ENCODE results near the gene UFC1. TPM values are rescaled to one million over a fixed set of nuclear protein-coding genes. Genes with fewer than 3 reads are reported as not detected.

UFC1 gene
- total and polyA plus RNA-seq, 2 of the 13 experiments (the other 11 are each of a cell fraction or from before 2014, with no cell fraction given), result 72.8 to 85.2 TPM

DNA sequence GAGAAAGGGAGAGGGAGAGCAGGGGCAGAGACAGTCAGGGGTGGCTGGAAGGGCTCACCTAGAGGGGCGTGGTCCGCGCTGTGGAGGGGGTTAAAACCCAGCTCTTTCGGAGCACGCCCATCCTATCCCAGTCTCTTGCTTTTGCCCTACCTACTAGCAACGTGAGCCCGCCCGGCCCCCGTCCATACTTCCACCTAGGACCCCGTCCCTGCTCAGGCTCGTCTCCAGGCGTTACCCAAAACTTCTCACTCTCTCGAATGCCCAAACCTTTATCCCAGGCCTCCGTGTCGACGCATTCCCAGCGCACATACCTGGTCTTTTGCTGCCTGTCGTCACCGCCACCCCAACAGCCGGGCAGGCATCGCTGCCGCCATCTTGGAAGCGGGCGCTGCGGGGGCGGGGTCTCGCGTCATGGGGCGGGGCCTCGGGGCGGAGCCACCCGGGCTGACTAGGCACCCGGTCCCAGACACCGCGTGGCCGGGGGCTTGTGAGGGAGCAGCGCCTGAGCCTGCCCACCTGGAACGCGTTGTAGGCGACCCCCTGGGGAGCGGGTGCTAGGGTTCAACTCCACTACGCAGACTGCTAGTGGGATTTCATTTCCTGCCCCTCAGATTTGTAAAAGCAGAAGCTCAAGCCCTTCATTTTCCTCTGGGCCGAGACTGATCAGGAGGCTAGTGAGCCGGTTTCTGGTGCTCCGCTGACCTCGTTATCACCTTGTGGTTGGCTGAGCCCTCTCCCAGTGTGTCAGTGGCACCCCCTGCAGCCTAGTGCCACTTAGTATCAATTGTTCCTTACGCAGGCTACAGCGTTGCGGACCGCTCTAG, 23.5 kb downstream of the UFC1 start, which contains the start of gene B4GALT3 (continued):
- TF ChIP-seq ELF4 (CRISPR knock-in tag; IDR thresholded peaks at IDR 0.05; ENCODE audit: borderline replicate concordance), result no peak
- peak; percentile 98 for TF ChIP-seq DMAP1 (CRISPR knock-in tag; IDR thresholded peaks at IDR 0.05)
- TF ChIP-seq KDM5A (IDR thresholded peaks at IDR 0.05; ENCODE audit: borderline replicate concordance, low read length), result peak; percentile 80; the same call in 1 of the 2 replicates
- TF ChIP-seq MTF2 (CRISPR knock-in tag; IDR thresholded peaks at IDR 0.05; ENCODE audit: borderline replicate concordance), result peak; percentile 78; the same call in 1 of the 2 replicates
- TF ChIP-seq, protein P1, sequence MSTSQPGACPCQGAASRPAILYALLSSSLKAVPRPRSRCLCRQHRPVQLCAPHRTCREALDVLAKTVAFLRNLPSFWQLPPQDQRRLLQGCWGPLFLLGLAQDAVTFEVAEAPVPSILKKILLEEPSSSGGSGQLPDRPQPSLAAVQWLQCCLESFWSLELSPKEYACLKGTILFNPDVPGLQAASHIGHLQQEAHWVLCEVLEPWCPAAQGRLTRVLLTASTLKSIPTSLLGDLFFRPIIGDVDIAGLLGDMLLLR (CRISPR knock-in tag; IDR thresholded peaks at IDR 0.05), result peak; percentile 85; the same call in 1 of the 2 replicates
- TF ChIP-seq KLF11 (CRISPR knock-in tag; IDR thresholded peaks at IDR 0.05), result peak; percentile 67; the same call in 1 of the 2 replicates
- no peak for TF ChIP-seq ZNF3 (CRISPR knock-in tag; IDR thresholded peaks at IDR 0.05)
- TF ChIP-seq JARID2 (CRISPR knock-in tag; IDR thresholded peaks at IDR 0.05; ENCODE audit: insufficient replicate concordance), result no peak
- no peak for TF ChIP-seq FLYWCH1 (CRISPR knock-in tag; IDR thresholded peaks at IDR 0.05)
- peak; percentile 1; the same call in 1 of the 2 replicates for TF ChIP-seq BCL6 (CRISPR knock-in tag; IDR thresholded peaks at IDR 0.05)
- no peak for TF ChIP-seq SRF (IDR thresholded peaks at IDR 0.05; ENCODE audit: low read depth, low read length)
- TF ChIP-seq ZNF367 (CRISPR knock-in tag; IDR thresholded peaks at IDR 0.05; ENCODE audit: borderline replicate concordance), result 0 out of 2 replicates have a peak, but pooled peaks have one; percentile 63
- TF ChIP-seq, protein P2, sequence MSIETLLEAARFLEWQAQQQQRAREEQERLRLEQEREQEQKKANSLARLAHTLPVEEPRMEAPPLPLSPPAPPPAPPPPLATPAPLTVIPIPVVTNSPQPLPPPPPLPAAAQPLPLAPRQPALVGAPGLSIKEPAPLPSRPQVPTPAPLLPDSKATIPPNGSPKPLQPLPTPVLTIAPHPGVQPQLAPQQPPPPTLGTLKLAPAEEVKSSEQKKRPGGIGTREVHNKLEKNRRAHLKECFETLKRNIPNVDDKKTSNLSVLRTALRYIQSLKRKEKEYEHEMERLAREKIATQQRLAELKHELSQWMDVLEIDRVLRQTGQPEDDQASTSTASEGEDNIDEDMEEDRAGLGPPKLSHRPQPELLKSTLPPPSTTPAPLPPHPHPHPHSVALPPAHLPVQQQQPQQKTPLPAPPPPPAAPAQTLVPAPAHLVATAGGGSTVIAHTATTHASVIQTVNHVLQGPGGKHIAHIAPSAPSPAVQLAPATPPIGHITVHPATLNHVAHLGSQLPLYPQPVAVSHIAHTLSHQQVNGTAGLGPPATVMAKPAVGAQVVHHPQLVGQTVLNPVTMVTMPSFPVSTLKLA (IDR thresholded peaks at IDR 0.05), result peak; percentile 40
- TF ChIP-seq ZNF34 (CRISPR knock-in tag; IDR thresholded peaks at IDR 0.05; ENCODE audit: borderline replicate concordance), result peak; percentile 95
- TF ChIP-seq ZNF552 (CRISPR knock-in tag; IDR thresholded peaks at IDR 0.05; ENCODE audit: borderline replicate concordance), result no peak; the same call in 1 of the 2 replicates
- 0 out of 2 replicates have a peak, but pooled peaks have one; percentile 65 for TF ChIP-seq ZNF678 (CRISPR knock-in tag; IDR thresholded peaks at IDR 0.05)
- TF ChIP-seq ZNF225 (CRISPR knock-in tag; IDR thresholded peaks at IDR 0.05), result no peak
- peak; percentile 89 for TF ChIP-seq ZNF605 (CRISPR knock-in tag; IDR thresholded peaks at IDR 0.05)
- TF ChIP-seq RBM39 (IDR thresholded peaks at IDR 0.05; ENCODE audit: low read depth, low read length, poor library complexity, severe bottlenecking), result peak; percentile 48
- no peak for TF ChIP-seq RAD51 (IDR thresholded peaks at IDR 0.05; ENCODE audit: borderline replicate concordance)
- TF ChIP-seq, protein P3, sequence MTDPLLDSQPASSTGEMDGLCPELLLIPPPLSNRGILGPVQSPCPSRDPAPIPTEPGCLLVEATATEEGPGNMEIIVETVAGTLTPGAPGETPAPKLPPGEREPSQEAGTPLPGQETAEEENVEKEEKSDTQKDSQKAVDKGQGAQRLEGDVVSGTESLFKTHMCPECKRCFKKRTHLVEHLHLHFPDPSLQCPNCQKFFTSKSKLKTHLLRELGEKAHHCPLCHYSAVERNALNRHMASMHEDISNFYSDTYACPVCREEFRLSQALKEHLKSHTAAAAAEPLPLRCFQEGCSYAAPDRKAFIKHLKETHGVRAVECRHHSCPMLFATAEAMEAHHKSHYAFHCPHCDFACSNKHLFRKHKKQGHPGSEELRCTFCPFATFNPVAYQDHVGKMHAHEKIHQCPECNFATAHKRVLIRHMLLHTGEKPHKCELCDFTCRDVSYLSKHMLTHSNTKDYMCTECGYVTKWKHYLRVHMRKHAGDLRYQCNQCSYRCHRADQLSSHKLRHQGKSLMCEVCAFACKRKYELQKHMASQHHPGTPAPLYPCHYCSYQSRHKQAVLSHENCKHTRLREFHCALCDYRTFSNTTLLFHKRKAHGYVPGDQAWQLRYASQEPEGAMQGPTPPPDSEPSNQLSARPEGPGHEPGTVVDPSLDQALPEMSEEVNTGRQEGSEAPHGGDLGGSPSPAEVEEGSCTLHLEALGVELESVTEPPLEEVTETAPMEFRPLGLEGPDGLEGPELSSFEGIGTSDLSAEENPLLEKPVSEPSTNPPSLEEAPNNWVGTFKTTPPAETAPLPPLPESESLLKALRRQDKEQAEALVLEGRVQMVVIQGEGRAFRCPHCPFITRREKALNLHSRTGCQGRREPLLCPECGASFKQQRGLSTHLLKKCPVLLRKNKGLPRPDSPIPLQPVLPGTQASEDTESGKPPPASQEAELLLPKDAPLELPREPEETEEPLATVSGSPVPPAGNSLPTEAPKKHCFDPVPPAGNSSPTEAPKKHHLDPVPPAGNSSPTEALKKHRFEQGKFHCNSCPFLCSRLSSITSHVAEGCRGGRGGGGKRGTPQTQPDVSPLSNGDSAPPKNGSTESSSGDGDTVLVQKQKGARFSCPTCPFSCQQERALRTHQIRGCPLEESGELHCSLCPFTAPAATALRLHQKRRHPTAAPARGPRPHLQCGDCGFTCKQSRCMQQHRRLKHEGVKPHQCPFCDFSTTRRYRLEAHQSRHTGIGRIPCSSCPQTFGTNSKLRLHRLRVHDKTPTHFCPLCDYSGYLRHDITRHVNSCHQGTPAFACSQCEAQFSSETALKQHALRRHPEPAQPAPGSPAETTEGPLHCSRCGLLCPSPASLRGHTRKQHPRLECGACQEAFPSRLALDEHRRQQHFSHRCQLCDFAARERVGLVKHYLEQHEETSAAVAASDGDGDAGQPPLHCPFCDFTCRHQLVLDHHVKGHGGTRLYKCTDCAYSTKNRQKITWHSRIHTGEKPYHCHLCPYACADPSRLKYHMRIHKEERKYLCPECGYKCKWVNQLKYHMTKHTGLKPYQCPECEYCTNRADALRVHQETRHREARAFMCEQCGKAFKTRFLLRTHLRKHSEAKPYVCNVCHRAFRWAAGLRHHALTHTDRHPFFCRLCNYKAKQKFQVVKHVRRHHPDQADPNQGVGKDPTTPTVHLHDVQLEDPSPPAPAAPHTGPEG (CRISPR knock-in tag; IDR thresholded peaks at IDR 0.05), result peak; percentile 71
- TF ChIP-seq ZNF329 (CRISPR knock-in tag; IDR thresholded peaks at IDR 0.05; ENCODE audit: low read depth), result no peak
- peak; percentile 57; the same call in 1 of the 2 replicates for TF ChIP-seq TARDBP (CRISPR knock-in tag; IDR thresholded peaks at IDR 0.05)

Measured in HepG2 (cell line).